H9 (cell line): ENCODE measurements around the gene ZNF784. TPM values are rescaled to one million over a fixed set of nuclear protein-coding genes. Genes with fewer than 3 reads are reported as not detected.
A peak's percentile ranks its signal among the peaks of the same experiment; 100 is the strongest.

Source experiments
- DNase-seq: peaks from one replicate; pipeline ENCODE4 v3.0.0-alpha.2; 2017
- H2AFZ ChIP-seq: one replicate; pipeline ENCODE4 v1.6.1; 2013; ENCODE audit warnings: mild to moderate bottlenecking, low read length, control low read depth, moderate library complexity
- H2AK5ac ChIP-seq: 2 replicates; pipeline ENCODE4 v1.6.1; 2013; ENCODE audit warnings: low read length, control low read depth, mixed read lengths; ENCODE audit not compliant: insufficient read length
- H2BK120ac ChIP-seq: one replicate; pipeline ENCODE4 v1.6.1; 2013; ENCODE audit warnings: low read depth, mild to moderate bottlenecking, low read length, control low read depth, inconsistent platforms; ENCODE audit not compliant: poor library complexity, severe bottlenecking
- H2BK12ac ChIP-seq: 2 replicates; pipeline ENCODE4 v1.6.1; 2013; ENCODE audit warnings: low read length, control low read depth, mixed read lengths, low read depth; ENCODE audit not compliant: insufficient read length
- H2BK15ac ChIP-seq: 2 replicates; pipeline ENCODE4 v1.6.1; 2013; ENCODE audit warnings: low read depth, low read length, control low read depth
- H2BK20ac ChIP-seq: one replicate; pipeline ENCODE4 v1.6.1; 2013; ENCODE audit warnings: low read depth, mild to moderate bottlenecking, low read length, control low read depth, inconsistent platforms; ENCODE audit not compliant: poor library complexity, severe bottlenecking
- H2BK5ac ChIP-seq: 2 replicates; pipeline ENCODE4 v1.6.1; 2013; ENCODE audit warnings: low read length, control low read depth, mixed read lengths; ENCODE audit not compliant: insufficient read length
- H3K14ac ChIP-seq: 2 replicates; pipeline ENCODE4 v1.6.1; 2013; ENCODE audit warnings: low read length, control low read depth; ENCODE audit not compliant: insufficient read depth
- H3K18ac ChIP-seq: 2 replicates; pipeline ENCODE4 v1.6.1; 2013; ENCODE audit warnings: low read depth, mild to moderate bottlenecking, mixed read lengths, low read length, control low read depth; ENCODE audit not compliant: insufficient read length
- H3K23ac ChIP-seq: 2 replicates; pipeline ENCODE4 v1.6.1; 2013; ENCODE audit warnings: low read length, control low read depth, mixed read lengths, low read depth; ENCODE audit not compliant: insufficient read length
- H3K23me2 ChIP-seq: 2 replicates; pipeline ENCODE4 v1.6.1; 2013; ENCODE audit warnings: low read depth, mild to moderate bottlenecking, mixed read lengths, low read length, control low read depth; ENCODE audit not compliant: insufficient read length, poor library complexity, severe bottlenecking
- H3K27ac ChIP-seq: 2 replicates; pipeline ENCODE4 v1.5.1; 2013; ENCODE audit warnings: low read length, control low read depth, mixed read lengths, low read depth; ENCODE audit not compliant: insufficient read length
- H3K27me3 ChIP-seq: 2 replicates; pipeline ENCODE4 v1.6.1; 2013; ENCODE audit warnings: low read length, control low read depth, inconsistent platforms; ENCODE audit not compliant: insufficient read depth
- H3K4ac ChIP-seq: 2 replicates; pipeline ENCODE4 v1.6.1; 2013; ENCODE audit warnings: low read depth, mild to moderate bottlenecking, control low read depth, inconsistent platforms, low read length, moderate library complexity
- H3K4me1 ChIP-seq: 2 replicates; pipeline ENCODE4 v1.6.1; 2013; ENCODE audit warnings: low read length, control low read depth, inconsistent platforms; ENCODE audit not compliant: insufficient read depth
- H3K4me2 ChIP-seq: 2 replicates; pipeline ENCODE4 v1.6.1; 2013; ENCODE audit warnings: low read length, control low read depth, mixed read lengths; ENCODE audit not compliant: insufficient read length, insufficient read depth
- H3K56ac ChIP-seq: 2 replicates; pipeline ENCODE4 v1.6.1; 2013; ENCODE audit warnings: low read depth, mild to moderate bottlenecking, mixed read lengths, low read length, control low read depth; ENCODE audit not compliant: insufficient read length
- H3K79me1 ChIP-seq: 2 replicates; pipeline ENCODE4 v1.6.1; 2013; ENCODE audit warnings: low read depth, mild to moderate bottlenecking, moderate library complexity, low read length, control low read depth, inconsistent platforms; ENCODE audit not compliant: insufficient read depth, poor library complexity, severe bottlenecking
- H3K79me2 ChIP-seq: 2 replicates; pipeline ENCODE4 v1.6.1; 2013; ENCODE audit warnings: low read length, control low read depth, inconsistent platforms; ENCODE audit not compliant: insufficient read depth
- H3K9ac ChIP-seq: 2 replicates; pipeline ENCODE4 v1.6.1; 2013; ENCODE audit warnings: low read length, control low read depth, mixed read lengths; ENCODE audit not compliant: insufficient read length; ENCODE audit errors: extremely low read depth
- H3K9me3 ChIP-seq: one replicate; pipeline ENCODE4 v1.6.1; 2013; ENCODE audit warnings: low read depth, low read length, inconsistent platforms; ENCODE audit not compliant: control insufficient read depth
- H3T11ph ChIP-seq: one replicate; pipeline ENCODE4 v1.6.1; 2013; ENCODE audit warnings: mild to moderate bottlenecking, low read length, control low read depth, inconsistent platforms
- H4K20me1 ChIP-seq: one replicate; pipeline ENCODE4 v1.6.1; 2013; ENCODE audit not compliant: control insufficient read depth, insufficient read length, insufficient read depth
- H4K5ac ChIP-seq: 2 replicates; pipeline ENCODE4 v1.6.1; 2013; ENCODE audit warnings: low read depth, mild to moderate bottlenecking, mixed read lengths, low read length, control low read depth; ENCODE audit not compliant: insufficient read length
- H4K8ac ChIP-seq: replicated peaks from 2 replicates; pipeline ENCODE4 v1.6.1; 2013; ENCODE audit warnings: low read length, control low read depth, mixed read lengths, low read depth; ENCODE audit not compliant: insufficient read length
- H4K91ac ChIP-seq: 2 replicates; pipeline ENCODE4 v1.6.1; 2013; ENCODE audit warnings: low read depth, mild to moderate bottlenecking, moderate library complexity, mixed read lengths, low read length, control low read depth; ENCODE audit not compliant: insufficient read length
- H3K27ac Mint-ChIP-seq, 3 experiments: 2 replicates in 2 of 3; 3 replicates in 1 of 3; pipeline ENCODE4 v1.8.0; 2020 to 2021; ENCODE audit warnings: mixed read lengths in 3 of 3, mild to moderate bottlenecking in 1 of 3, moderate library complexity in 1 of 3
- H3K27me3 Mint-ChIP-seq: 2 replicates; pipeline ENCODE4 v1.8.0; 2021; ENCODE audit warnings: low read depth, mild to moderate bottlenecking, moderate library complexity, mixed read lengths
- H3K36me3 Mint-ChIP-seq, 3 experiments: 2 replicates in 2 of 3; 3 replicates in 1 of 3; pipeline ENCODE4 v1.8.0; 2020 to 2021; ENCODE audit warnings: low read depth in 3 of 3, mixed read lengths in 3 of 3; ENCODE audit not compliant: insufficient read depth in 1 of 3
- H3K4me1 Mint-ChIP-seq, 2 experiments: 2 replicates each; pipeline ENCODE4 v1.8.0; 2020; ENCODE audit warnings: mixed read lengths in 2 of 2
- H3K4me3 Mint-ChIP-seq, 2 experiments: 2 replicates in 1 of 2; 3 replicates in 1 of 2; pipeline ENCODE4 v1.8.0; 2020 to 2021; ENCODE audit warnings: mild to moderate bottlenecking in 2 of 2, mixed read lengths in 2 of 2, moderate library complexity in 1 of 2
- H3K9me3 Mint-ChIP-seq, 2 experiments: 2 replicates in 1 of 2; 3 replicates in 1 of 2; pipeline ENCODE4 v1.8.0; 2020; ENCODE audit warnings: mild to moderate bottlenecking in 2 of 2, mixed read lengths in 2 of 2, moderate library complexity in 1 of 2
- WGBS: extraction: QIAGEN DNeasy Blood & Tissue Kit; methylation state at CpG from one replicate; pipeline ENCODE4 v1.1.7; 2013; ENCODE audit warnings: missing lambda C conversion rate, low lambda C conversion rate, mixed read lengths; ENCODE audit not compliant: insufficient read length; ENCODE audit errors: extremely low coverage; 5-methylcytosine and 5-hydroxymethylcytosine counted together
- total RNA-seq: library from RNA; stranded (reverse); gene quantifications from 2 replicates; pipeline ENCODE4 v1.2.1, GENCODE V29; 2021
- TF ChIP-seq, protein P1 (sequence below): fragments of 200-600 bp; sonication (generic); conservative IDR thresholded peaks from 3 replicates; pipeline ENCODE4 v1.8.0; 2021; ENCODE audit warnings: antibody characterized with exemption, mild to moderate bottlenecking

ZNF784 gene
- total RNA-seq, 1 experiment from 2014 or later: 10.7 TPM

DNA sequence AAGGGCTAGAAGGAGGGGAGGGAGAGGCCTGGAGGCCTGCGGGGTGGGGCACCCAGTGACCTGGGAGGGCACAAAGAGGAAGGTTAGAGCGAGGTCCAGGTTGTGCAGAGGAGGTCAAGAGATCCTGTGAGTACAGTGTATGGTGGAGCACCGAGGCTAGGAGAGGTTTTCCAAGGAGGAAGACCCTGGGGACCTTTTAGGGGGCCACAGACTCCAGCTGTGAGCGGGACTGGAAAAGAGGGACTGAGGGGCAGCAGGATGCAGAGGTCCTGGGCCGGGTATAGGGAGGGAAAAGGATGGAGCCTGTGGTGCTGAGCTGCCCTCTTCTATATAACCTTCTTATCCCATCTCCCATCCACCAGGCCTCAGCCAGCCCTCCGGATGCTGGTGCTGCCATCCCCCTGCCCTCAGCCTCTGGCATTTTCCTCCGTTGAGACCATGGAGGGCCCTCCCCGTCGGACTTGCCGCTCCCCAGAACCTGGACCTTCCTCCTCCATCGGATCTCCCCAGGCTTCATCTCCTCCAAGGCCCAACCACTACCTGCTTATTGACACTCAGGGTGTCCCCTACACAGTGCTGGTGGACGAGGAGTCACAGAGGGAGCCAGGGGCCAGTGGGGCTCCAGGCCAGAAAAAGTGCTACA is 19.9 kb upstream of the ZNF784 start:
- Mint-ChIP-seq H3K27me3 (peaks cover 3% of the 10 kb centered on the region; the same call in 1 of the 2 replicates), H3K36me3 (peaks cover 14 to 33% (median 22%) of the 10 kb centered on the region in 3 experiments), H3K27ac (peak overlapping the region in 1 of 3 experiments; percentile 98; a peak in 3 of 7 replicates), H3K9me3 (peaks cover 0 to 4% of the 10 kb centered on the region in 2 experiments; a peak in 2 of 5 replicates), H3K4me1 (peaks cover 26 to 40% of the 10 kb centered on the region in 2 experiments), H3K4me3 (peak overlapping the region; percentile 97)
- no peaks in the 10 kb centered on the region for H3K27me3 ChIP-seq
- H2AFZ ChIP-seq: no peak overlapping the region
- no peak overlapping the region for H4K8ac ChIP-seq
- DNase-seq: no peak
- H2BK120ac ChIP-seq: no peak overlapping the region
- no peak overlapping the region for H3K18ac ChIP-seq
- no peaks in the 10 kb centered on the region for H3K4me1 ChIP-seq
- no peak overlapping the region for H2AK5ac ChIP-seq
- H4K91ac ChIP-seq: no peak overlapping the region
- H2BK15ac ChIP-seq: no peak overlapping the region
- H2BK5ac ChIP-seq: no peak overlapping the region
- TF ChIP-seq, protein P1, sequence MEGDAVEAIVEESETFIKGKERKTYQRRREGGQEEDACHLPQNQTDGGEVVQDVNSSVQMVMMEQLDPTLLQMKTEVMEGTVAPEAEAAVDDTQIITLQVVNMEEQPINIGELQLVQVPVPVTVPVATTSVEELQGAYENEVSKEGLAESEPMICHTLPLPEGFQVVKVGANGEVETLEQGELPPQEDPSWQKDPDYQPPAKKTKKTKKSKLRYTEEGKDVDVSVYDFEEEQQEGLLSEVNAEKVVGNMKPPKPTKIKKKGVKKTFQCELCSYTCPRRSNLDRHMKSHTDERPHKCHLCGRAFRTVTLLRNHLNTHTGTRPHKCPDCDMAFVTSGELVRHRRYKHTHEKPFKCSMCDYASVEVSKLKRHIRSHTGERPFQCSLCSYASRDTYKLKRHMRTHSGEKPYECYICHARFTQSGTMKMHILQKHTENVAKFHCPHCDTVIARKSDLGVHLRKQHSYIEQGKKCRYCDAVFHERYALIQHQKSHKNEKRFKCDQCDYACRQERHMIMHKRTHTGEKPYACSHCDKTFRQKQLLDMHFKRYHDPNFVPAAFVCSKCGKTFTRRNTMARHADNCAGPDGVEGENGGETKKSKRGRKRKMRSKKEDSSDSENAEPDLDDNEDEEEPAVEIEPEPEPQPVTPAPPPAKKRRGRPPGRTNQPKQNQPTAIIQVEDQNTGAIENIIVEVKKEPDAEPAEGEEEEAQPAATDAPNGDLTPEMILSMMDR: no peak
- no peak overlapping the region for H3T11ph ChIP-seq
- H3K27ac ChIP-seq: no peak overlapping the region
- peaks cover 3% of the 10 kb centered on the region for H3K79me1 ChIP-seq
- H3K14ac ChIP-seq: no peak overlapping the region; the same call in none of the 2 replicates
- H3K56ac ChIP-seq: no peak overlapping the region
- no peak overlapping the region for H3K23ac ChIP-seq
- H3K9ac ChIP-seq: peak overlapping the region; percentile 70
- peaks cover 40% of the 10 kb centered on the region for H3K23me2 ChIP-seq
- peaks cover 7% of the 10 kb centered on the region; the same call in 1 of the 2 replicates for H3K79me2 ChIP-seq
- H2BK12ac ChIP-seq: no peak overlapping the region
- H3K4me2 ChIP-seq: peak overlapping the region; percentile 73
- H4K5ac ChIP-seq: no peak overlapping the region
- H4K20me1 ChIP-seq: no peaks in the 10 kb centered on the region
- H2BK20ac ChIP-seq: no peak overlapping the region
- no peaks in the 10 kb centered on the region for H3K9me3 ChIP-seq
- WGBS: no CpG with 5 or more reads among the region's 12 CpGs
- H3K4ac ChIP-seq: no peak overlapping the region
